PFSK-1 (cell line): Measurements from ENCODE around the gene WDR33.

ENCODE experiments used
- FOXP2 ChIP-seq: optimal IDR thresholded peaks from 2 replicates; pipeline ENCODE3; 2011; ENCODE audit warnings: borderline replicate concordance, control low read depth, inconsistent platforms; ENCODE audit not compliant: insufficient read depth; ENCODE audit errors: extremely low read length, extremely low read depth
- POLR2AphosphoS5 ChIP-seq: IDR thresholded peaks from 2 replicates; pipeline ENCODE4 v1.6.1; 2012; ENCODE audit warnings: low read depth, mild to moderate bottlenecking, control low read depth, low read length, moderate library complexity
- REST ChIP-seq, 2 experiments: IDR thresholded peaks; 2 replicates each; pipeline versions ENCODE4 v1.6.1 to v1.8.0; 2011 to 2012; ENCODE audit warnings: low read depth in 2 of 2, low read length in 2 of 2, control low read depth in 1 of 2, inconsistent platforms in 1 of 2, mild to moderate bottlenecking in 1 of 2, moderate library complexity in 1 of 2; ENCODE audit not compliant: insufficient read depth in 1 of 2
- SIN3A ChIP-seq: IDR thresholded peaks from 2 replicates; pipeline ENCODE4 v1.6.1; 2012; ENCODE audit warnings: mild to moderate bottlenecking, low read length, moderate library complexity, borderline replicate concordance; ENCODE audit not compliant: insufficient read depth
- TAF1 ChIP-seq: IDR thresholded peaks from 2 replicates; pipeline ENCODE4 v1.6.1; 2012; ENCODE audit warnings: low read length, control low read depth, borderline replicate concordance; ENCODE audit not compliant: insufficient read depth

- TF ChIP-seq POLR2AphosphoS5 (no peak), TAF1 (0 out of 2 replicates have a peak, but pooled peaks have one; percentile 33), FOXP2 (peak; percentile 71), REST (IDR thresholded peaks at IDR 0.05; ENCODE audit: insufficient read depth in 1 of 2, low read depth in 2 of 2, low read length in 2 of 2) (no peak), SIN3A (no peak)
These were observed 109.1 kb downstream of the WDR33 start for GRCh38 chr2:127701651-127702394.
